Measurements from ENCODE around the gene MEIKIN.
"Not testable (repeated sequence)": the region's sequence is repeated elsewhere in the genome, so short reads cannot be mapped to it uniquely, and the experiment has no call there.

The MEIKIN gene

DNA sequence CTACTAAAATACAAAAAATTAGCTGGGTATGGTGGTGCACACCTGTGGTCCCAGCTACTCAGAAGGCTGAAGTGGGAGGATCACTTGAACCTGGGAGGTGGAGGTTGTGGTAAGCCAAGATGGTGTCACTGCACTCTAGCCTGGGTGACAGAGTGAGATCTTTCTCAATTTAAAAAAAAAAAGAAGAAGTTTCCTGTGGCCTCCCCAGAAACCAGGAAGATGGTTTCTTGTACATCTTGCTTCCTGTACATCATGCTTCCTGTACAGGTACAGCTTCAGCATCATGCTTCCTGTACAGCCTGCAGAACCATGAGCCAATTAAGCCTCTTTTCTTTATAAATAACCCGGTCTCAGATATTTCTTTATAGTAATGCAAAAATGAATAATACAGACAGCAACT lies 43.2 kb downstream of the MEIKIN start:
- DNase-seq = not testable (repeated sequence)

DNA sequence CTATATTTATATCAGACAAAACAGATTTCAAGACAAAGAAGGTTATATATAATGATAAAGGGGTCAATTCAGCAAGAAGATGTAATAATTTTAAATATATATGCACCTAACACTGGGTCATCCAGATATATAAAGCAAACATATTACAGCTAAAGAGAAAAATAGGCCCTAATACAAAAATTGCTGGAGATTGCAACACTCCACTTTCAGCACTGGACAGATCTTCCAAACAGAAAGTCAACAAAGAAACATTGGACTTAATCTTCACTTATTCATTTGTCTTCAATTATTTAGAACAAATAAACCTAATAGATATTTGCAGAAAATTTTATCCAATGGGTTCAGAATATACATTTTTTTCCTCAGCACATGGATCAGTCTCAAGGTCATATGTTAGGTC lies 45.8 kb downstream of the MEIKIN start:
- no peak for DNase-seq

DNA sequence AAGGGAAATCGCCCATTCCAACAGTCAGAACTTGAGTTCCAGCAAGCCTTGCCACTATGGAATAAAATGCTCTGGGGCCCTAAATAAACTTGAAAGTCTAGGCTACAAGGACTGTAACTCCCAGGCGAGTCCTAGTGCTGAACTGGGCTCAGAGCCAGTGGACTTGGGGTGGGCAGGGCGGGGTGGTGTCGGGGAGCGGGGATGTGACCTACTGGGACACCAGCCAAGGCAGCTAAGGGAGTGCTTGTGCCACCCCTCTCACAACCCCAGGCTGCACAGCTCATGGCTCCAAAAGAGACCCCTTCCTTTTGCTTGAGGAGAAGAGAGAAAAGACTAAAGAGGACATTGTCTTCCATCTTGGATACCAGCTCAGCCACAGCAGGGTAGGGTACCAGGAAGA lies 61.5 kb downstream of the MEIKIN start:
- DNase-seq = no peak

DNA sequence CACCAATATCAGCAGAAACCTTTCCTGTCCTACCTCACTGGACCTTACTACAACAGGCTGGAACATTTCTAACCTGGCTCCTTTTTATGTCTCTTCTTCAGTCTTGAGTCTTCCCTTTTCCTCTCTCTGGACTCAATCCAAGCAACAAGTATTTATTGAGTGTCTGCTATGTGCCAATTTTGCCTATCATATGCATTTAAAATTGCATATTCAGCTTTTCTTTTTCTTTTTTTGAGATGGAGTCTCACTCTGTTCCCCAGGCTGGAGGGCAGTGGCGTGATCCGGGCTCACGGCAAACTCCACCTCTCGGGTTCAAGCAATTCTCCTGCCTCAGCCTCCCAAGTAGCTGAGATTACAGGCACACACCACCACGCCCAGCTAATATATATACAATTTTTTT lies 65.8 kb downstream of the MEIKIN start:
- DNase-seq = no peak

DNA sequence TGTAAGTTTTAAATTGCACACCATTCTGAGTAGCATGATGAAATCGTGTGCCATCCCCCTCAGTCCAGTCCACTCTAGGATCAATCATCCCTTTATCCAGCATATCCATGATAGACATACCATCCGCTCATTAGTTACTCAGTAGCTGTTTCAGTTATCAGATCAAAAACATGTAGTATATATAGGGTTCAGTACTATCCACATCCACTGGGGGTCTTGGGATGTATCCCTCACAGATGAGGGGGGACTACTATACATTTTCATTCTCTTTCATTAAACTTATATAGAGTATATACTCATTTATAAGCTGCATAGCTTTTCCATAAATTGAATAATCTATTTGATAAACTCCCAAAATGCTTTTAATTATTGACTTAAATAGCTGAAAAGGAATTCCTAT lies 67.6 kb downstream of the MEIKIN start:
- no peak for DNase-seq

DNA sequence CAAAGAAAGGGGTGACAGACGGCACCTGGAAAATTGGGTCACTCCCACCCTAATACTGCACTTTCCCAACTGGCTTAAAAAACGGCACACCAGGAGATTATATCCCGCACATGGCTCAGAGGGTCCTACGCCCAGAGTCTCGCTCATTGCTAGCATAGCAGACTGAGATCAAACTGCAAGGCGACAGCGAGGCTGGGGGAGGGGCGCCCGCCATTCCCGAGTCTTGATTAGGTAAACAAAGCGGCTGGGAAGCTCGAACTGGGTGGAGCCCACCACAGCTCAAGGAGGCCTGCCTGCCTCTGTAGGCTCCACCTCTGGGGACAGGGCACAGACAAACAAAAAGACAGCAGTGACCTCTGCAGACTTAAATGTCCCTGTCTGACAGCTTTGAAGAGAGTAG lies 74.2 kb downstream of the MEIKIN start:
- DNase-seq = not testable (repeated sequence)

DNA sequence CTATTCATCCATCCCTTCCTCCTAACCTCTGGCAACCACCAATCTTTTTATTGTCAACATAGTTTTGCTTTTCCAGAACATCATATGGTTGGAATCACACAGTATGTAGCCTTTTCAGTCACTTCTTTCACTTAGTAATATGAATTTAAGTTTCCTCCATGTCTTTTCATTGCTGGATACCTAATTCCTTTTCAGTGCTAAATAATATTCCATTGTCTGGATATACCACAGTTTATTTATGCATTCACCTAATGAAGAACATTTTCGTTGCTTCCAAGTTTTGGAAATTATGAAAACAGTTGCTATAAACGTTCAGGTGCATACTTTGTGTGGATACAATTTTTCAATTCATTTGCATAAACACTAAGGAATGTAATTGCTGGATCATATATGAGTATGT lies 77.9 kb downstream of the MEIKIN start:
- no peak for DNase-seq

DNA sequence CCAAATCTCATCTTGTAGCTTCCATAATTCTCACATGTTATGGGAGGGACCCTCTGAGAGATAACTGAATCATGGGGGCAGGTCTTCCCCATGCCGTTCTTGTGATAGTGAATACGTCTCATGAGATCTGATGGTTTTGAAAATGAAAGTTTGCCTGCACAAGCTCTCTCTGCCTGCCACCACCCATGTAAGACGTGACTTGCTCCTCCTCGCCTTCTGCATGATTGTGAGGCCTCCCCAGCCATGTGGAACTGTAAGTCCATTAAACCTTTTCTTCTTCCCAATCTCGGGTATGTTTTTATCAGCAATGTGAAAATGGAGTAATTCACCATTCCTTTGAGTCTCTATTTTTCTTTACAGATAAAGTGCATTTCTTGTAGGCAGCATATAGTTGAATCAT lies 81.8 kb downstream of the MEIKIN start:
- DNase-seq = no peak

DNA sequence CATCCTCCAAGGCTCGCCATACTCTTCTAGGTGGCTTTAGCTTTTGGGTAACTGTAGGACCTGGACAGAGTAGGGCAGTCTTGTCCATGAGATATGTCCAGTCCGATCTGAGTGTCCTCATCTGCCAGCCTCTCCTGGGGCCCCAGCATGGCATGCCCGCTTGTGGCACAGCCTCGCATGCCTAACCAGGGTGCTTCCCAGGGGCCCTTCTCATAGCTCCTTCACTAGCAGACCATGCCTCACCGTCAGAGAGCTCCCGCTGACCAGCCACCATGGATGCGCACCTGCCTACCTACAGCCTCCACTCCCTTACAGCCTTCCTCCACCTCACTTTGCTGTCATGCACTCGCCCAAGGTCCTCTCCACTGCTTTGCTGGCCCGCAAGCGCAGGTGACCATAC lies 88.1 kb downstream of the MEIKIN start:
- no peak for DNase-seq

DNA sequence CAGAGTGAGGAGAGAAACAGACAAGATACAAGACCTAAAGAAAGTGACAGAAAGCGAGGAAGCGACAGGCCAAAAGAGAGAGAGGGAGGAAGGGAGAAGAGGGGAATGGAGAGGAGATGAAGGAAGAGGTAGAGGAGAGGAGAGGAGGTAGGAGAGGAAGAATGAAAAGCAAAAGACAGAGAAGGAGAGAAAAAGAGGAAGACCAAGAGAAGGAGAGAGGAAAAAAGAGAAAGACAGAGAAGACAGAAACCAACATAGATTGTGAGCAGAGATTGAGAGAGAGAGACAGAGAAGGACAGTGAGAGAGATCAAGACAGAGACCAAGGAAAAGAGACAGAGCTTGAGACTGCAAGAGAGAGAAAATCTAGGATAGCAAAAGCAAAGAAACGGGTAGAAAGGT lies 90.0 kb downstream of the MEIKIN start:
- DNase-seq = no peak

DNA sequence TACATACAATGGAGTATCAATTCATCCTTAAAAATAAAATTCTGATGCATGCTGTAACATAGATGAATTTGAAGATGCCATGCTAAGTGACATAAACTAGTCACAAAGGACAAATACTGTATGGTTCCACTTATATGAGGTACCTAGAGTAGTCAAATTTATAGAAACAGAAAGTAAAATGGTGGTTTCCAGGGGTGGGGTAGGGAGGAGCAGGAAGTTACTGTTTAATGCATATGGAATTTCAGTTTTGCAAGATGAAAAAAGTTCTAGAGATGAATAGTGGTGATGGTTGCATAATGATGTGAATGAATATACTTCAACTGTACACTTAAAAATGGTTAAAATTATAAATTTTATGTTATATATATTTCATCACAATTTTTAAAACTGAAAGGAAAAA lies 91.3 kb downstream of the MEIKIN start:
- DNase-seq = no peak

DNA sequence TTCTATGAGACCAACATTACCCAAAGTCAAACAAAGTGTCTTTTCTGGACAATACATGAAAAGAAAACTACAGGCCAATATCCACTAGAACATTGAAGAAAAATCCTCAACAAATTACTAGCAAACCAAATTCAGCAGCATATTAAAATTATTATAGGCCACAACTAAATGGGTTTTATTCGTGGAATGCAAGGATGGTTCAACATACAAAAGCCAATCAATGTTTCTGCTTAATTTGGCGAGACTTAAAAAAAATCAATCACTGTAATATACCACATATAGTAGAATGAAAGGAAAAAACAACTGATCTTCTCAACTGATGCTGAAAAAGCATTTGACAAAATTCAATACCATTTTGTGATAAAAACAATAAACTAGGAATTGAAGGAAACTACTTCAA lies 96.8 kb downstream of the MEIKIN start:
- DNase-seq = no peak

DNA sequence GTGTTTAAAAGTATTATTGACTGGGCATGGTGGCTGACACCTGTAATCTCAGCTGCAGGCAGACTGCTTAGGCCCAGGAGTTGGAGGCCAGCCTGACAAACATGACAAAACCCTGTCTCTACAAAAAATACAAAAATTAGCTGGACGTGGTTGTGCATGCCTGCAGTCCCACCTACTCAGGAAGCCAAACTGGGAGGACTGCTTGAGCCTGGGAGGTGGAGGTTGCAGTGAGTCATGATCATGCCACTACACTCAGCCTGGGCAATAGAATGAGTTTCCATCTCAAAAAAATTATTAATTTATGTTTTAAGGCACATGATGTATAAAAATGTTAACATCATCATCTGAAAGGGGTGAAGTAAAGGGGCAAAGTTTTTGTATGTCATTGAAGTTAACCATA lies 98.9 kb downstream of the MEIKIN start:
- no peak for DNase-seq

DNA sequence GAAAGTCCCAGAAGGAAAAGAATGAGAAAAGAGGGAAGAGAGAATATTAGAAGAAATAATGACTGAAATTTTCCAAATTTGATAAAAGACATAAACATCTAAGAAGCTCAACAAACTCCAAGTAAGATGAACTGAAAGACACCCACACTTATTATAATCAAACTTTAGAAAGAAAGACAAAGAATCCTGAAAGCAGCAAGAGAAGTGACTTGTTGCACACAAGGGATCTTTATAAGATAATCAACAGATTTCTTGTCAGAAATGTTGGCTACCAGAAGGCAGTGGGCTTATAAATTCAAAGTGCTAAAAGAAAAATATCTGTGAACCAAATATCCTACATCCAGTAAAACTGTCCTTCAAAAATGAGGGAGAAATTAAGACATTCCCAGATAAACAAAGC lies 99.6 kb downstream of the MEIKIN start:
- no peak for DNase-seq

DNA sequence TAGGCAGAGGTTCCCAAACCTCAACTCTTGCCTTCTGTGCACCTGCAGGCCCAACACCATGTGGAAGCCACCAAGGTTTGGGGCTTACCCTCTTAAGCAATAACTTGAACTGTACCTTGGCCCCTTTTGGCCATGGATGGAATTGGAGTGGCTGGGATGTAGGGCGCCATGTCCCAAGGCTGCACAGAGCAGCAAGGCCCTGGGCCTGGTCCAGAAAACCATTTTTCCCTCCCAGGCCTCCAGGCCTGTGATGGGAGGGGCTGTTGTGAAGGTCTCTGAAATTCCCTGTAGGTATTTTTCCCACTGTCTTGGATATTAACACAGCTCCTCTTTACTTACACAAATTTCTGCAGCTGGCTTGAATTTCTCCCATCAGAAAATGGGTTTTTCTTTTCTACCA lies 102.5 kb downstream of the MEIKIN start:
- DNase-seq = not testable (repeated sequence)

DNA sequence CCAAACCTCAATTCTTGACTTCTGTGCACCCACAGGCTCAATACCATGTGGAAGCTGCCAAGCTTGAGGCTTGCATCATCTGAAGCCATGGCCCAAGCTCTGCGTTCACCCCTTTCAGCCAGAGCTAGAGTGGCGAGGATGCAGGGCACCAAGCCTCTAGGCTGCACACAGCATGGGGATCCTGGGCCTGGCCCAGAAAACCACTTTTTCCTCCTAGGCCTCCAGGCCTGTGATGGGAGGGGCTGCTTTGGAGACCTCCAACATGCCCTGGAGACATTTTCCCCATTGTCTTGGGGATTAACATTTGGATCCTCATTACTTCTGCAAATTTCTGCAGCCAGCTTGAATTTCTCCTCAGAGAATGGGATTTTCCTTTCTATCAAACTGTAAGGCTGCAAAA lies 112.8 kb downstream of the MEIKIN start:
- not testable (repeated sequence) for DNase-seq

DNA sequence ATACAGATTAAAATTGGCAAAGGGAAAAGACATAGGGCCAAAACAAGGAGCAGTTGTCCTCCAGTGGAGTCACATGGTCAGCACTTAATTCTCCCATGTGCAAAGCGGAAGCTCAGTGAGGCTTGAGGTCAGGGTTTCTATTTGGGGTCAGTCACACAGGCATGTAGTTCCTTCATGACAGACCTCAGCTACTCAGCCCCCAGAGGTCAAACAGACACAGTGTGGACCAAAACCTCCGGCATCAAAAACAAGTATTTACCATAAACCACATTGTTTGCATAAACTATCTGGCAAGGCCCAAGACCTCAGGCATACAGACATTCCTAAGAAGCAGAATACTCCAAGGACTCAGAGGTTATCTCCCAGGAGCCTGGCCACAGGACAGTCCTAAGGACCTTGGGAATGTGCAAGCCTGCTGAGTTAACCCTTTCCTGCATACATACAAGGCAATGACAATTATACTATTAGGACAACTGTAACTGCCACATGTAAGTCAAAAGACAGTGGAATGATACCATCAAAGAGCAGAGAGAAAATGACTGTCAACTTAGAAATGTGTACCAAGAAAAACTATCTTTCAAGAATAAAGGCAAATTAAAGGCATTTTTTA lies 120.0 kb downstream of the MEIKIN start:
- DNase-seq = no peak

DNA sequence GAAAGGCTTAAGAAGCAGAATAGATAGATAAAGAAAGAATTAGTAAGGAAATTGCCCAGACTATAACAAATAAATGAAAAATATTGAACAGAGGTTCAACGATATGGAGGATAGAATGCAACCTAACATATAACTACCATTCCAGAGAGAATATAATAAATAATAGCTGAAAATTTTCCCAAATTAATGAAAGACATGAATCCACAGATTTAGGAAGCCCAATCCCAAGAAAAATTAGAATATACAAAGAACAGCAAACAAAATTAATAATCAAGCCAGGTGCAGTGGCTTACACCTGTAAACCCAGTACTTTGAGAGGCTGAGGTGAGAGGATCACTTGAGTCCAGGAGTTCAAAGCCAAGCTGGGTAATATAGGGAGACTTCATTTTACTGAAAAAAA lies 120.8 kb downstream of the MEIKIN start:
- DNase-seq = no peak

DNA sequence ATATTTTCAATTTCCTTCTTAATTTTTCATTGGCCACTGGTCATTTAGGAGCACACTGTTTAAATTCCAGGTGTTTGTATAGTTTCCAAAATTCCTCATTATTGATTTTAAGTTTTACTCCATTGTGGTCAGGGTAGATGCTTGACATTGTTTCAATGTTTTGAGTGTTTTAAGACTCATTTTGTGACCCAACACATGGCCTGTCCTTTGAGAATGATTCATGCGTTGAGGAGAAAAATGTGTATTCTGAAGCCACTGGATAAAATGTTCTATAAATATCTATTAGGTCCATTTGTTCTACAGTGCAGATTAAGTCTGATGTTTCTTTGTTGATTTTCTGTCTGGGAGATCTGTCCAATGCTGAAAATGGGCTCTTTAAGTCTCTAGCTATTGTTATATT lies 124.2 kb downstream of the MEIKIN start:
- no peak for DNase-seq

DNA sequence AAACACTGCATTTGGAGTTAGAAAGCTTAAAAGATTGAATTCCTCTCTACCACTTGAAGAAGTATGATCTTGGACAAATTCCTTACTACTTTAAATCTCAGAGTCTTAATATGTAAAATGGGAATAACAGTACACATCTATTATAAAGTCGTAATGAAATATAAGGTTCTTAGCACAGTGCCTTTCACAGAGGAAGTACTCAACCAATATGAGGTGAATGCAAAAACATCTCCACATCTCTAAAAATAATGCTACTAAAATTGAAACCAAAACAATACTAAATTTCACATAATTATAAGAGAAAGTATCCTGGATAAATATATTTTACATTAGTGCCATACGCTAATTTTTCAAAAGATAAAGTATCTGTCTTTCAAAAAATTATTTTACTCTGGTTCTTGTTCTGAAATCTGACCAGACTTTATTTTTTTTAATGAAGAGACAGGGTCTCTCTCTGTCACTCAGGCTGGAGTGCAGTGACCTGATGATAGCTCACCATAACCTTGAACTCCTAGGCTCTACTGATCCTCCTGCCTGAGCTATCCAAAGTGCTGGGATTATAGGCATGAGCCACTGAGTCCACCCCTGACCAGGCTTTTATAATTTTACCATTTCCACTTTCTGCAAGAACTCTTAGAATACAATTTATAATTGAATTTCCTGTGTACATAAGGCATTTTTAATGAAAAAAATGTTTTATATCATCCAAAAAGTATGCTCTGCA lies 127.3 kb downstream of the MEIKIN start:
- DNase-seq = no peak

DNA sequence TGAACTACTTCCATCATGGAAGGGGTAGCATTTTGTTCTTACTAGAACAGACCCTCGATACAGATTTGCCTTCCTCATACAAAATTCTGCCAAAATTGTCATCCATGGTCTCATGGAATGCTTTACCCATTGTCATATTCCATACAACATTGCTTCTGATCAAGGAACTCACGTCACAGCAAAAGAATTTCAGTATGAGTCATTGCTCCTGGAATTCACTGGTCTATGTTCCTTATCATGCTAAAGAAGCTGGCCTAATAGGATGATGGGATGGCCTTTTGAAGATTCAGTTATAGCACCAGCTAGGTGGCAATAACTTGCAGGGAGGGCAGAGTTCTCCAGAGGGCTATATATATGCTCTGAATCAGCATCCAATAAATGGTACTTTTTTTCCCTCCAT lies 130.5 kb downstream of the MEIKIN start:
- no peak for DNase-seq

DNA sequence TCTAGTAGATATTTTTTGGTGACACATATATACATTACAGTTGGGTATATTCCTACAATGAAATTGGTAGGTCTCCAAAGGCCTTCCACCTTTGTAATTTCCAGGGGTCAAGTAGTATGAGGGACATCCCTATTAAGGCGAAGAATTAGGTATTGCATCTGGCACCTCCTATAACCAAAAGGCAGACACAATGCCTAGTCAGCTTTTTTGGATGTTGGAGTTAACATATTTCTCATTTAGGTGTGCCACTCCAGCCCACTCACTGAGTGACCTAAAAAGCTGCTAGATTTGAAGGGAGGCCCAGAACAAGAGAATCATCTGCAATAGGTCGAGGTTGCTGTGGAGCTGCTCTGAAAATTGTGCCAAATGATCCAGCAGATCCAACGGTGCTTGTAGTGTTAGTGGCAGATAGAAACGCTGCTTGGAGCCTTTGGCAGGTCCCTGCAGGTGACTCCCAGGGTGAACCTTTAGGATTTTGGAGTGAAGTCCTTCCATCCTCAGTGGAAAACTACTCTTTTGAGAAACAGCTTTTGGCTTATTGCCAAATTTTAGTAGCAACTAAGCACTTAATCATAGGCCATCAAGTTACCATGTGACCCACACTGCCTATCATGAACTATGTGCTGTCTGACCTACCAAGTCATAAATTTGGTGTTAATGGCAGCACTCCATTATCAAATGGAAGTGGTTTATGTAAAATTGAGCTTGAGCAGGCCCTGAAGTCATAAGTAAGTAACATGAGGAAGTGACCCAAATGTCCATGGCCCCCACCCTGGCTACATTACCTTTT lies 132.9 kb downstream of the MEIKIN start:
- DNase-seq = no peak

DNA sequence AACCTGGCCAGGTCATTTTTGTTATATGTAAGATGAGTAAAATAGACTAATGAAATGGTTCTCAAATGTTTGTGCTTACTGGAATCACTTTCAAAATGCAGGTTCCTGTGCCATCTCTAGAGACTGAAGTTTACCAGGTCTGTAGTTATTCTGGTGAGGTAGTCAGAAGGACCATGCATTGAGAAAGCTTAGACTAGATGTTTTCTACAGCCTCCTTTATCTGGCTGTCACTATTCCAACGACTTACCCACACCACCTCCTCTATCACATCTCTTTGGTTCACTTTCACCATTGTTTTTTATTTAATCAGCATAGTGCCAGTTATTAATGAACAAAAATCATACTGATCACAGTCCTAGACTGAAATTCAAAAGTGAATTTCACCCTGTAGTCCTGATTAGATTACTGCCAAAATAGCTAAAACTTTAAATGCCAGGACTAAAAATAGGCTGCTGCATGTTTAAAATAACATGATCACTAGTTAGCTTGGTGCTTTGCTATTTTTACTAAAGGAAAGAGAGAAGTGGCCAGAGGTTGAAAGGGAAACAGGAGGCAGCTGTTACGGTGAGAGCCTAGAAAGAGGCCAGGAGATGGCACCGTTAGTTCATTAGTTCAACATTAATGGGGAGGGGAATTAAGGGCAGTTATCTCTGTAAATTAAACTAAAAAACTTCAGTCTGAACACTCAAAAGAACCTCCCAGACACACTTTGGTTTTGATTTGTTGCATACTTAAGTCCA lies 134.8 kb downstream of the MEIKIN start:
- DNase-seq = no peak

Data from stimulated activated CD8-positive, alpha-beta memory T cell treated with anti-CD3 and anti-CD28 coated beads, Interleukin-4, amount 100 ng/mL, for 48 hours (primary cell).